BLaER1 treated with 17β-estradiol and CSF1 and Interleukin-3, amounts not matched to agents 10 nM and 100 nM (cell line): ENCODE data around the gene RPL26.
A peak's percentile ranks its signal among the peaks of the same experiment; 100 is the strongest.

ENCODE experiments used
- H3K27ac ChIP-seq, 11 experiments: shearing (Covaris generic); formaldehyde crosslinking; 2 replicates each; pipeline ENCODE4 v1.8.1; 2022
- H3K27me3 ChIP-seq, 11 experiments: shearing (Covaris generic); formaldehyde crosslinking; 2 replicates each; pipeline ENCODE4 v1.8.1; 2022
- H3K36me3 ChIP-seq, 11 experiments: shearing (Covaris generic); formaldehyde crosslinking; 2 replicates each; pipeline ENCODE4 v1.8.1; 2022
- H3K4me1 ChIP-seq, 10 experiments: shearing (Covaris generic); formaldehyde crosslinking; 2 replicates each; pipeline ENCODE4 v1.8.1; 2022
- H3K4me2 ChIP-seq, 11 experiments: shearing (Covaris generic); formaldehyde crosslinking; 2 replicates each; pipeline ENCODE4 v1.8.1; 2022
- H3K4me3 ChIP-seq, 10 experiments: shearing (Covaris generic); formaldehyde crosslinking; 2 replicates each; pipeline ENCODE4 v1.8.1; 2022
- H3K9ac ChIP-seq, 11 experiments: shearing (Covaris generic); formaldehyde crosslinking; 2 replicates each; pipeline ENCODE4 v1.8.1; 2022
- H3K9me3 ChIP-seq, 11 experiments: shearing (Covaris generic); formaldehyde crosslinking; replicated peaks in 1 of 11; 2 replicates each; pipeline ENCODE4 v1.8.1; 2022
- H4K20me1 ChIP-seq, 11 experiments: shearing (Covaris generic); formaldehyde crosslinking; 2 replicates each; pipeline ENCODE4 v1.8.1; 2022
- Cebpa-rat ChIP-seq, 11 experiments: shearing (Covaris generic); IDR thresholded peaks; 2 replicates each; pipeline ENCODE4 v1.8.1; 2022

RPL26 gene

GRCh38 chr17:8417806-8418205, 34.8 kb upstream of the RPL26 start:
- 0 out of 22 replicates have a peak, but pooled peaks of 1 of the 11 experiments have one; percentile 12 for TF ChIP-seq Cebpa-rat (IDR thresholded peaks at IDR 0.05)
- no peaks in the 10 kb centered on the region for H3K36me3 ChIP-seq
- peaks cover 0 to 6% (median 0%) of the 10 kb centered on the region in 11 experiments; a peak in 1 of 22 replicates for H3K9me3 ChIP-seq
- peaks cover 14 to 52% (median 25%) of the 10 kb centered on the region in 10 experiments; a peak in 19 of 20 replicates for H3K4me1 ChIP-seq
- H3K4me2 ChIP-seq: peak overlapping the region in 7 of 11 experiments; percentile 18 to 64 (median 39); a peak in 12 of 22 replicates
- H4K20me1 ChIP-seq: no peaks in the 10 kb centered on the region
- no peak overlapping the region; a peak in 1 of 22 replicates for H3K9ac ChIP-seq
- H3K27me3 ChIP-seq: no peaks in the 10 kb centered on the region
- H3K4me3 ChIP-seq: no peak overlapping the region
- peak overlapping the region in 5 of 11 experiments; percentile 15 to 55 (median 37); a peak in 6 of 22 replicates for H3K27ac ChIP-seq

- H3K36me3 ChIP-seq: no peaks in the 10 kb centered on the region
- no peak overlapping the region for H3K4me2 ChIP-seq
- peaks cover 0 to 32% (median 16%) of the 10 kb centered on the region in 10 experiments; a peak in 13 of 20 replicates for H3K4me1 ChIP-seq
- no peaks in the 10 kb centered on the region for H4K20me1 ChIP-seq
- H3K27me3 ChIP-seq: no peaks in the 10 kb centered on the region
- no peak overlapping the region for H3K4me3 ChIP-seq
- no peak for TF ChIP-seq Cebpa-rat (IDR thresholded peaks at IDR 0.05)
- no peak overlapping the region for H3K9ac ChIP-seq
- H3K9me3 ChIP-seq: peaks cover 0 to 6% (median 0%) of the 10 kb centered on the region in 11 experiments; a peak in 1 of 22 replicates
- H3K27ac ChIP-seq: no peak overlapping the region
These were observed 30.9 kb upstream of the RPL26 start for GRCh38 chr17:8413938-8414337.

GRCh38 chr17:8413328-8413727, 30.3 kb upstream of the RPL26 start:
- no peak overlapping the region for H3K27ac ChIP-seq
- peaks cover 0 to 6% (median 0%) of the 10 kb centered on the region in 11 experiments; a peak in 1 of 22 replicates for H3K9me3 ChIP-seq
- no peaks in the 10 kb centered on the region for H4K20me1 ChIP-seq
- no peak overlapping the region for H3K9ac ChIP-seq
- peaks cover 0 to 31% (median 16%) of the 10 kb centered on the region in 10 experiments; a peak in 13 of 20 replicates for H3K4me1 ChIP-seq
- no peaks in the 10 kb centered on the region for H3K36me3 ChIP-seq
- H3K4me3 ChIP-seq: no peak overlapping the region
- H3K4me2 ChIP-seq: peak overlapping the region in 8 of 11 experiments; percentile 0 to 32 (median 22); a peak in 9 of 22 replicates
- H3K27me3 ChIP-seq: no peaks in the 10 kb centered on the region
- TF ChIP-seq Cebpa-rat (IDR thresholded peaks at IDR 0.05): no peak

GRCh38 chr17:8412089-8412488, 29.1 kb upstream of the RPL26 start:
- no peak overlapping the region for H3K27ac ChIP-seq
- H3K36me3 ChIP-seq: no peaks in the 10 kb centered on the region
- no peak for TF ChIP-seq Cebpa-rat (IDR thresholded peaks at IDR 0.05)
- H4K20me1 ChIP-seq: no peaks in the 10 kb centered on the region
- 0 out of 22 replicates have a peak overlapping the region, but pooled peaks of 1 of the 11 experiments have one; percentile 0 for H3K4me2 ChIP-seq
- peaks cover 0 to 19% (median 8%) of the 10 kb centered on the region in 10 experiments; a peak in 11 of 20 replicates for H3K4me1 ChIP-seq
- no peak overlapping the region for H3K9ac ChIP-seq
- no peak overlapping the region for H3K4me3 ChIP-seq
- H3K27me3 ChIP-seq: no peaks in the 10 kb centered on the region
- H3K9me3 ChIP-seq: peaks cover 0 to 5% (median 0%) of the 10 kb centered on the region in 11 experiments; a peak in 1 of 22 replicates

DNA sequence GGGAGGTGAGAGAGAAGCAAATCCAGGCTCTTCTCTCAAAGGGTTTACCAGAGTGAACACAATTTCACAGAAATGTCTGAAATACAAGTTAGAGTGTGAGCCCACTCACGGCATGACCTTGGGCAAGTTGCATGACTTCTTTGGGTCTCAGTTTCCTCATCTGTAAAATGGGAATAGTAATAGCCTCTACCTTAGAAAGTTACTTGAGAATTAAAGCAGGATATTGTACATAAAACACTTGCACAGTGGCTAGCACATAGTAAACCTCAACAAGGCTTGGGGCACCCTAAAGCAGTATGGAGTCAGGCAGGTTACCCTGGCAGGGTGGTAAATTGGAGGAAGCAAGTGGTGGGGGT, 27.9 kb upstream of the RPL26 start:
- no peak overlapping the region for H3K9ac ChIP-seq
- H3K27ac ChIP-seq: no peak overlapping the region
- peaks cover 2 to 22% (median 10%) of the 10 kb centered on the region in 10 experiments; a peak in 17 of 20 replicates for H3K4me1 ChIP-seq
- no peak overlapping the region for H3K4me3 ChIP-seq
- no peaks in the 10 kb centered on the region for H3K27me3 ChIP-seq
- H4K20me1 ChIP-seq: no peaks in the 10 kb centered on the region
- H3K9me3 ChIP-seq: no peaks in the 10 kb centered on the region
- peak overlapping the region in 3 of 11 experiments; percentile 13 to 46 (median 30); a peak in 4 of 22 replicates for H3K4me2 ChIP-seq
- no peaks in the 10 kb centered on the region for H3K36me3 ChIP-seq
- no peak for TF ChIP-seq Cebpa-rat (IDR thresholded peaks at IDR 0.05)

DNA sequence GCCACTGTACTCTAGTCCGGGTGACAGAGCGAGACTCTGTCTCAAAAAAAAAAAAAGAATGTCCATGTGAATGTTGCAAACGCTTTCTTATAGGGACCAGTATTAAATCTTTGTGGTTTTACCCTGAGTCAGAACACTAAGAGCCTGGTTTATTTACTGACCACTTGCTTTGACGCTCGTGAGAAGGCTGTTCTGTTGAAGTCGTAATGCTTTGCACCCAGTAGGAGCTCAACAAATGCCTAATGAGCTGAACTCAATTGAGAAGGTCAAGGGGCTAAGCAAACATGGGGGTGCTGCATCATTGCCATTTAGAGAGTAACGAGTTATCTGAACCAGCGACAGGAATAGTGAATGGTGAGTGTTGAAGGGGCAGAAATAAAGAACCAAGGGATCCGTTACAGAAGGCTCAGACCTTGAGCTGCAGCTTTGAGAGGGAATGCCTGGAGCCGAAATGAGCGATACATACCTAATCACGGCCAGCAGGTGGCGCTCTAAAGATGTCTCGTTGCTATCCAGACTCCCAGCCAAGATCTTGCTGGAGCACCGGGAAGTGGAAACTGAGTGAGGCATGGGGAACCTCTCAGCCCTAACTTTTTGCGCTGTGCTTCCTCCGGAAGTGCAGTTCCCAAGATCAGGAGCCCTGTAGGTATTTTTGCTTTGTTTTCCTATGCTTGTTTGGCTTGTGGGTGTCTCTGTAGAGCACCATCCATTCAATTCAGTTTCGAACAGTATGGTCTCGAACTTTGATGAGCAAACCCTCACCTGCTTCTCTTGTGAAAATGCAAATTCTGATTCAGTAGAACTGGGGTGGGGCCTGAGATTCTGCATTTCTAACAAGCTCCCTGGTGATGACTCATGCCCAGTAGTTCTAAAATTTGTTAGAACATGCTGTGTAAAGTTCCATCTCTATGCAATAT, 27.2 kb upstream of the RPL26 start:
- H3K4me3 ChIP-seq: no peak overlapping the region
- no peaks in the 10 kb centered on the region for H4K20me1 ChIP-seq
- H3K4me2 ChIP-seq: peak overlapping the region in 4 of 11 experiments; percentile 13 to 46 (median 30); a peak in 5 of 22 replicates
- peaks cover 7 to 28% (median 14%) of the 10 kb centered on the region in 10 experiments; a peak in 17 of 20 replicates for H3K4me1 ChIP-seq
- no peaks in the 10 kb centered on the region for H3K36me3 ChIP-seq
- H3K27ac ChIP-seq: no peak overlapping the region
- no peak for TF ChIP-seq Cebpa-rat (IDR thresholded peaks at IDR 0.05)
- no peaks in the 10 kb centered on the region for H3K27me3 ChIP-seq
- no peak overlapping the region for H3K9ac ChIP-seq
- H3K9me3 ChIP-seq: no peaks in the 10 kb centered on the region

- no peaks in the 10 kb centered on the region for H3K9me3 ChIP-seq
- no peak overlapping the region for H3K9ac ChIP-seq
- H3K36me3 ChIP-seq: no peaks in the 10 kb centered on the region
- H3K27me3 ChIP-seq: no peaks in the 10 kb centered on the region
- no peak overlapping the region for H3K27ac ChIP-seq
- no peaks in the 10 kb centered on the region for H4K20me1 ChIP-seq
- H3K4me1 ChIP-seq: peaks cover 7 to 26% (median 13%) of the 10 kb centered on the region in 10 experiments; a peak in 17 of 20 replicates
- TF ChIP-seq Cebpa-rat (IDR thresholded peaks at IDR 0.05): no peak
- no peak overlapping the region for H3K4me2 ChIP-seq
- H3K4me3 ChIP-seq: no peak overlapping the region
These were observed 25.4 kb upstream of the RPL26 start for GRCh38 chr17:8408371-8408770.

DNA sequence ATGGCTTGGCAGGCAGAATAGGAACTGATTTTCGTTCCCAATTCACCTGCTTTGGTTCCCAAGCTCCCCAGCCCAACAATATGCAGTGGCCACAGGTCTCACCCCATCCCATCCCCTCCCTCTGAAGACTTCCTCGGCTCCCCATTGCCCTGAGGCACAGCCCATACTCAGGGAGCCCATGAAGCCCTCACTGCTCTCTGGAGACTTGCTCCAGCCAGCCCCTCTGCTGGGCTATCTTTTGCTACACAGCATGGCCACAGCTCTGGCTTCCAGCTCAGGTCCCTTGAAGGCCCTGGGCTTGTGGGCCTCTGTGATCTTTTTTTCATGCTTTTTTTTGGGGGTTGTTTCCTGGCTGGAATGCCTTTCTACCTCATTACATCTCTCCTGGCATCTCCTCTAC, 23.2 kb upstream of the RPL26 start:
- no peaks in the 10 kb centered on the region for H3K27me3 ChIP-seq
- no peaks in the 10 kb centered on the region for H3K36me3 ChIP-seq
- H4K20me1 ChIP-seq: no peaks in the 10 kb centered on the region
- no peak for TF ChIP-seq Cebpa-rat (IDR thresholded peaks at IDR 0.05)
- peak overlapping the region in 7 of 11 experiments; percentile 23 to 66 (median 52); a peak in 8 of 22 replicates for H3K4me2 ChIP-seq
- H3K4me1 ChIP-seq: peaks cover 0 to 12% (median 9%) of the 10 kb centered on the region in 10 experiments; a peak in 15 of 20 replicates
- H3K9ac ChIP-seq: no peak overlapping the region
- H3K4me3 ChIP-seq: no peak overlapping the region
- H3K9me3 ChIP-seq: no peaks in the 10 kb centered on the region
- no peak overlapping the region for H3K27ac ChIP-seq

GRCh38 chr17:8405499-8406016, 22.6 kb upstream of the RPL26 start:
- TF ChIP-seq Cebpa-rat (IDR thresholded peaks at IDR 0.05): no peak
- Histone ChIP-seq H3K9me3 (no peaks in the 10 kb centered on the region), H3K36me3 (no peaks in the 10 kb centered on the region), H3K4me2 (peak overlapping the region in 7 of 11 experiments; percentile 23 to 66 (median 52); a peak in 12 of 22 replicates), H4K20me1 (no peaks in the 10 kb centered on the region), H3K27ac (no peak overlapping the region), H3K9ac (0 out of 22 replicates have a peak overlapping the region, but pooled peaks of 1 of the 11 experiments have one; percentile 7), H3K4me3 (no peak overlapping the region), H3K4me1 (peaks cover 0 to 12% (median 8%) of the 10 kb centered on the region in 10 experiments; a peak in 15 of 20 replicates), H3K27me3 (no peaks in the 10 kb centered on the region)
